HK-2 (cell line): ENCODE data around the gene UPB1.
"Not testable (repeated sequence)": the region's sequence is repeated elsewhere in the genome, so short reads cannot be mapped to it uniquely, and the experiment has no call there.

ENCODE experiments used
- DNase-seq: peaks from one replicate; pipeline ENCODE4 v3.0.0-alpha.2; 2018; ENCODE audit not compliant: unreplicated experiment

UPB1 gene

DNA sequence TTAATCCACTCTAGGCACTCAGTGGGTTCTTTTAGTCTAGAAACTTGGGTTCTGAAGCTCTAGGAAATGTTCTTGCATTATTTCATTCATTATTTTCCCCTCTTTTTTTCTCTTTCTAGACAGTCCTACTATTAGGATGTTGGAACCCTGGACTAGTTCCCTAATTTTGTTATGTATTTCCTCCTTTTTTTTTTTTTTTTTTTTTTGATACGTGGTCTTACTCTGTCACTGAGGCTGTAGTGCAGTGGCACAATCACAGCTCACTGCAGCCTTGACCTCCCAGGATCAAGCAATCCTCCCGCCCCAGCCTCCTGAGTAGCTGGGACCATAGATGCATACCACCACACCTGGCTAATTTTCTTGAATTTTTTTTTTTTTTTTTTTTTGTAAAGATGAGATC, 9.4 kb downstream of the UPB1 start:
- DNase-seq: no peak

DNA sequence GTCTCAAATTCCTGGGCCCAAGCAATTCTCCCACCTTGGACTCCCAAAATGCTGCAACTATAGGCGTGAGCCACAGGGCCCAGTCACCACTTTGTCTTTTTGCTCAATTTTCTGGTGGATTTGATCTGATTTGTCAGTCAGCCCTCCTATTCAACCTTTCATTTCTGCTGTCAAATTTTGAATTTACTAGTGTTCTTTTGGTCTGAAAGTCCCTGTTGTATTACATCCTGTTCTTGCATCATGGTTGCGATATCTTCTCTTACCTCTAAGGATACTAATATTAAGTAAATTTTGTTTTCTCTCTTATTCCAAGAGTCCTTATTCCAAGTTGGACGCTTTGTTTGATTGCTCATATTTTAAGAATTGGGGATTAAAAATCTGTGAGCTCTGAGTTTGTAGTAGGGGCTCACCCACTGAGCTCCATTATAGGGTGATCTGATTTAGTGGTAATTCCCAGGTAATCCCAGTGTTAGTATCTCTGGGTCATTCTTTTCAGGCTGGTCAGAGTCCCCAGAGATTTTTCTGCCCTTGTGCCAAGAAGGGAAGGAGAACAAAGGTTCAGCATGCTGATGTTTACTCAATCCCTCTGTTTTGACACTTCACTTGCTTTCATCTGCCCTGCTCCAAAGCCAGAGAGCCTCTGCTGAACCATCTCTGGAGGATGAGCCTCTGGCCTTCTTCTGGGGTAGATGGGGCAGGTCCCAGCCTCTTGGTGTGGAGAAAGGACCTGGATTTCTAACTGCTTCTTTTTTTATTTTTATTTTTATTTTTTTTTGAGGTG, 10.0 kb downstream of the UPB1 start:
- no peak for DNase-seq

DNA sequence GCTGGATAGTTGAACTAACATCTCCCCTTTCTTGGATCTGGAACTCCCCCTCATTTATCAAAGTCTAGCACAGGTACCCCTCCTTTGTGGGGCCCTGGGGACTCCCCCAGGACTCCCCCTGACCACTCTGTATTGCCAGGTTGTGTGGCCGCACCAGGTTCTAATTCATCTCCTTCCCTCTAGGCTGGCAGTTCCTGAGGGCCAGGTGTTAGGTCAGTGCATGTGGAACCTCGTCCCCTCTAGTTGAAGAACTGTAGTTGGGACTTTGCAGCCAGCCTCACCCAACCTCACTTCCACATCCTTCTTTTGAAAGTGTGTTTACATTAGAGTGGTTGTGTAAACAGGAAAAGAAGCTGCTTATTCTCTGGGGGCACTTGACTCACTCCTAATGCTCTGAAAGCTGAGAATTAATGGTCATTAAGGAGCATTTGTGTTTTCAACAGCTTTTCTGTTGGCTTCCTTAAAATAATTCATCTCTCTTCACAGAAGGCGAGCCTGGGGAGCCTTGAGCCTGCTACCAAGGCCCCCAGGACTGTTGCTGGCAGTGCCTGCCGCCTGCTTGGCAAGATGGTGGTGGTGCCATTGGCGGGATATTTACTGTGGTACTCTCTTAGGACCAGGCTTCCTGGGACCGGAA, 11.8 kb downstream of the UPB1 start:
- no peak for DNase-seq

DNA sequence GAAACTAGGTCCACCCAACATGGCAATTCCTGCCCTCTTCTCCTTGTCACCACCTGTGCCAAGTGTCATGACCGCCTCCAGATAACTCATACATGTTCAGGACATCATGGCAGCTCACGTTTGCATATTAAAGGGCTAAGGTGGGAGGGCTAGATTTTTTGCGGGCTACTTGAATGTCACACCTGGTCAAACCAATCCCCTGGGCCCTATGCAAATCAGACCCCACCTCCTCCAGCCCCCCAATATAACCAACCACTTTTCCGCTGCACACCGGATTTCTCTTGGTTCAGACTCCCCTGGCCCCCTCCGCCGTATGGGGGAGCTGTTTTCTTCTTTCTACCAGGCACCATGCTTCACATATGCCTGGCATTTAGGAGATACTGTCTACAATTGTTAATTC, 12.6 kb downstream of the UPB1 start:
- DNase-seq: no peak

DNA sequence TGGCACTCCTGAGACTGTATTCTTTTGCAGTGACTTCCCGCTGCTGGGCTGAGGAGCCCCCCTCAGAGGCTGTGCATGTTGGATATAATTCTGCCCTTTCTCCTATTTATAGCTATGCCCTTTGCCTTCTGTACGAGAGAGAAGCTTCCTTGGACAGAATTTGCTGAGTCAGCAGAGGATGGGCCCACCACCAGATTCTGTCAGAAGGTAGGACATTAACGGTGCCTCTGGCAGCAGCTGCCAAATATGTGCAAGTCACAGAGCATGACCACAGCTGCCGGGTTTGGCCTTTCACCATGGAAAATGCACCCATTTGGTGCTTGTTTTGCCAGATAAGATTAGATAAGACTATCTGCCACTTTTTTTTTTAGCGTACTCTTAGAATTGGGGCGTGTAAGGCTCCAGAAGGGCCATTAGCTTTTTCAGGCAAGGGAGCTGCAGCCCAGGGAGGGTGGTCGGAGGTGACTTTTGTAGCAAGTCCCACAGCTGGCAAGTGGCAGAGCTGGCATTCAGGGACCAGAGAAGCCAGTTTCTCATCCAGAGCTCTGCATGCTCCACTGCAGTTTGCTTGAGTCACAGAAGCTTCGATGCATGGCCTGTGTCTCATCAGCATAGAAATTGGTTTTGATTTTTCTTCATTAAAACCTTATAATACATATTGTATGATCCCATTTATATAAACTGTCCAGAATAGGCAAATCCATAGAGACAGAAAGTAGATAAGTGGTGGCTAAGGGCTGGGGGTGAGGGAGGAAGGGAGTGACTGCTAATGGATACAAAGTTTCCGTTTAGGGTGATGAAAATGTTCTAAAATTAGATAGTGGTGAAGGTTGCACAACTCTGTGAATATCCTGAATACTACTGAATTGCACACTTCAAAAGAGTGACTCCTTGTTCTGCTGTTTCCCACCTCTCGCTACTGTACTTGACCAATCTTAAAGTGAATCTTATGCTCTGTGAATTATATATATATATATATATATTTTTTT, 15.8 kb downstream of the UPB1 start:
- no peak for DNase-seq

DNA sequence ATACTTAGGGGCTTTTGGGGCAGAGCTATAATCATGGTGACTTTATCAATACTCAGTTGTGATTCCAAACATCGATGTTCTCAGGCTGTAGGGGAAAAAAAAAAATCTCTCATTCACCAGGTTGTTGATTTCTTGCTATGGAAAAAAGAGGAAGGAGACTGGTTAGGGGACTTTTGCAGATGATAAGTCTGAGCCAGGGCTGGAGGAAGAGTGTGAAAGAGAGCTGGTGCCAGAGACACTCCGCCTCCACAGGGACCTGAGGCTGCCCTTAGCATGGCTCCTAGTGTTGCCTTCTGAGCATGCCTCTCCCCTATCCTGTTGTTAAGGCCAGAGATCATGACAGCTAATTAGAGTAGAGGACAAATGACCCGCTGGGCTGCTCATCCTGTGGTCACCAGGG, 16.9 kb downstream of the UPB1 start:
- no peak for DNase-seq

DNA sequence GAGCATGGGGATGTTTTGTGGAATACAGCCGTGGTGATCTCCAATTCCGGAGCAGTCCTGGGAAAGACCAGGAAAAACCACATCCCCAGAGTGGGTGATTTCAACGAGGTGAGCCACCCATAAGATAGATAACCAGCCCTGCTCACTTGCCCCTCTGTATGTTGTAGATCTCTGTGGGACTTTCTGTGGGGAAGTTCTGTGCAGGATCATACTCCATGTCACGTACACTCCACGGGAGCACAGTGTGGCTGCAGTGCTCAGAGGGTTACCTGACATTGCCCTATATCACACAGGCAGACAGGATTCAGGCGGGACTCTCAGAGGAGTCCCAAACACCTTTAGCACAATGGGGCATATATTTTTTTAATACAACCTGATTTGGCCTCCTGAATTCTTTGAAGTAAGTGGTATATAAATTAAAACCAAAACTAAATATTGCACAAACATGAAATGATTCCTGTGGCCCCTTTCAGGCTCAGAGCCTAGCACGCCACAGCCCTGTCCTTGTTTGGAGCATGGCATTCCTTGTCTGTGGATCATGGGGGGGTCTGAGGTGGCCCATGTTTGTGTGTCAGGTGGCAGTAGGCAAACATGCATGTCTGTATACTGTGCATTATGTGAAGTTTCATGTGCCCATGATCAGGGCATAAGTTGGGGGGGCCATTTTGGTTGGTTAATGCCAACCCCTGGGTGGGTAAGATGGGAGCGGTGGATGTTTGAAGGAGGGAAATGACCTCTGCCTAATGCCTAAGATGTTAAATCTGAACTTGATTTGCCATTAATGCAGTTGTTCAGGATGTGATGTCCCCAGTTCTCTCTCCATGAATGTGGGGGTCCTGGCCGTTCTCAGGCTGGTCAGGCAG, 18.5 kb downstream of the UPB1 start:
- DNase-seq: no peak

DNA sequence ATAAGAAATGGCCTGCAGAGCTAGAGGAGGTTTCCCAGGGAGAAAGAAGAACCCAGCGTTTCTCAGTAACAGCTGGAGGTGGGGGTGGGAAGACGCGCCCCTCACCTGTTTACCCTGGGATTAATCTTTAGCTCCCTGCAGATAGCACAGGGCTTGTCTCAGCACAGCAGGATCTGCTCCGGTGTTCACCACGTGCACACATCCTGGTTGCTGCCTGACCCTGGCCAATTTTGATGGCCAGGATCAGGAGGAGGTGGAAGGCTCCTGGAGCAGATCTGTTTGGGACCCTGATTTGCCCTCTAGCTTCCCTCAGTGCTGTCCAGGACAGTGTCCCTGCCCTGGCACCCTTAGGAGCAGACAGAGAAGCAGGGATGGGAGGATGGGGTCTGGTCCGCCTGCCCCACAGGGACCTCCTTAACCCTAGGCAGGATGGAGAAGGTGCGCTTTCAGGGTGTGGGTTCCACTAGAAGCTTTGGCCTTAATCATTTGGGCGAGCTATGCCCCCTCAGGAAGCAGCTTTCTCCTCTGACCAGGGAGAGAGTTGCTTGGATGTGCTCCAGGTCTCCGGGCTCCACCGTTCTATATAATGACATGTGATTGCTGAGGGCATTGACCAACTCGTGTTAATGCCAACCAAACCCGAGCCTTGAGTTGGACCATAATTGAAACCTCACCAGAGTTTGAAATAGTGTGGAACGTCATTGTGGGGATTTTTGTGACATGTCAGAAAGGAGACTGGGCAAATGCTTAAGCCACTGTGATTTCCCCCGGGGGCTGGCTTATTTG, 19.3 kb downstream of the UPB1 start:
- no peak for DNase-seq

DNA sequence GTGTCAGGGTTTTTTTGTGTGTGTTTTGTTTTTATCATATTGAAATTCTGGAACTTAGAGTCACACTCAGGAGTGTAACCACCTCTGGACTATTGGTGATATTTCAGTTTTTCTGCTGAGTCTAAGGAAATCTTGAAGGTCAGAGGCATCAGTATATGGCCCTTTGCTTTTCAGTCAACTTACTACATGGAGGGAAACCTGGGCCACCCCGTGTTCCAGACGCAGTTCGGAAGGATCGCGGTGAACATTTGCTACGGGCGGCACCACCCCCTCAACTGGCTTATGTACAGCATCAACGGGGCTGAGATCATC, 19.9 kb downstream of the UPB1 start:
- DNase-seq: no peak

DNA sequence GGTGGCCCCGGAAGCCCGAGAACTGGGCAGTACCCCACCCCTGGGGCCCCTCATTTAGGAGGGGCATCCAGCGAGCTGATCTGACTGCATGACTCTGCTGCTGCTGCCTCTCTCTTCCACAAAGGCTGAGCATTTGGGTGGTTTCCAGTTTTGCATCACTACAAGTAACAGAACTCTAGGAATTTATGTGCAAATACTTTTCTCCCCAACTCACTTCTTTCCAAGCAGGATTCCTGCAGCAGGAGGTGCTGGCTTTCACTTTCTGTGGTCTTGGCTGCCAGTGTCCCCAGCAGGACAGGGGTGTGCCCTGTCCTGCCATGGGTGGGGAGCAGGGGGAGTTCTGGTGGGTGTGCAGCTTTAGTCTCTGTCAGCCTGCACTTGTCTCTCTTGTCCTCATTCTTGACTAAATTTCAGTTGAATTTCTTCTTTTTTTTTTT, 21.2 kb downstream of the UPB1 start:
- peak; percentile 22 for DNase-seq

DNA sequence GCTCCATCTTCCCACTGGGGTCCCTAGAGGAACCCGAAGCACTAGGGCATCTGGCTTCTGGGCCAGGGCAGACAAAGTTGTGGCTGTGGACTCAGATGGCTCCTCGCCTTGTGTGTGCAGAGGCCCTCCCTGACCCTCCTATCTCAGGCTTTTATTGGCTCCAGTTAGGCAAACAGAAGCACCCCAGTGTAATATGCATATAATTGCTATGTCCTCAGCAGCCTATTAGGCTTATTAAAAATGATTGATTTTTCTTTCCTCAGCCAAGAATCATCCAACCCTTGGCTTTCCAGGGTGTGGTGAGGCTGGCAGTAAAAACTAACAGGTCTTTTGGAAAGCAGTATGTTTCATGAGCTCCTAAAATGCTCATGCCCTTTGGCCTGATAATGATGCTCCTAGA, 22.3 kb downstream of the UPB1 start:
- no peak for DNase-seq

DNA sequence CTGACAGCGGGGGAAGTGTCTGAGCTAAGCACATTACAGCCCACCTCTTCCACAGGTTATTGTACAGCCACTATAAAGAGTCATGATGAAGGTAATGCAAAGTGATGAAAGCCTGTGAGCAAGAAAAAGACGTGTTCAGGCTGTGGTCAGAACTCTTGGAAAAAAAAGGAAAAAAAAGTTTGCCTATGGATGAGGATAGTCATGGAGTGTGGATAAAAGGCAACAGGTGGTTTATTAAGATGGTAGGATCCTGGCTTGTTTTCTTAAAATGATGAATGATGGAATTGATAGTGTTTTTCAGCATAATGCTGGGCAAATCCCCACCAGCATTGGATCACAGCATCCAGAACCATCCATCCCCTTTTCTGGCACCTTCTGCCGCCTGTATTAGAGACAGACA, 23.1 kb downstream of the UPB1 start:
- no peak for DNase-seq

DNA sequence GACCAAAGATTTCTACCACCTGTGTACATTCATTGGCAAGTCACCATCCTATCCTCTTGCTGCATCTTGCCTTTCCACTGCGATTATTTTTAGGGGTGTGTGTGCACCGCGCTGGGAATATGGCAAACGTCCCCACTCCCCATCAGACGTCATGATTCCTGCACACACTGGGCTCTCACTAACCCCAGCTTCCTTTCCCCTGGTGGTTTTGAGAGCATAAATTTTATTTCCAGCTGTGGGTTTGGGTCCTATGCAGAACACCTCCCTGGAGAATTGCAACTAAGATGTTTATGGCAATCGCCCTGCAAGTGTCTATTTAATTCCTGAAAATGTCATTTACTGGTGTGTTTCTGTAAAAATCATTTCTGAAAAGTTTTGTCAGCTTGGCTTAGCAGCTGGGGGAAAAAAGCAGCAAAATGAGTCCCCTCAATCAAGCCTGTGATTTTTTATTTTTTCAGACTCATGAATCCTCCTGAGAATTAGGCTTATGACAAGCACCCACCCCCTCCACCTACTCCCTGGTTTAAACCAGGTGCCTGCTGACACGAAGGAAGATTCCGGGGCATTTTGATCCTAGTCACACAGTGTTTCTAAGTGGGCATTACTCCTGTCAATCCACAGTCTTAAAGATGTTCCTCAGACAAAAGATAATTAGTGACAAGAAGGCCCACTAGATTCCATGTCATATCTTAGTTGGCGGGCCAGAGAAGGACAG, 23.8 kb downstream of the UPB1 start:
- DNase-seq: no peak

DNA sequence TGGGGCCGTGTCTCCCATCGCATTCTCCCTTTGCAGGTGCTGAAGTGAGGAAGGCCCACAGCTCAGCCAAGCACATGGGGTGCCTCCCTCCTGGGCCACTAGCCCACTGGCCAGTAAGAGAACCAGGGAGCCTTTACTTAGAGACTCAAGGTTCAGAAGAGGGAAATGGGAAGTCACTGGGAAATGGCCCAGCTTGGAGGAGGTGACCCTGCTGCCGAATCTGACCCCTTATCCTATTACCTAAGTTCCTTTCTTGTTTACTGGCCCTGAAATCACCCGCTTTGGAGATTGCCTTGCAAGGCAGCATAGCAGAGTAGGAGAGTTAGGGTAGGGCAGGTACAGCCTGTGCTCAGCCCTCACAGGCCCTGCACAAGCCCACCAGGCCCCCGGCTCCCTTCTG, 24.4 kb downstream of the UPB1 start:
- DNase-seq: no peak

DNA sequence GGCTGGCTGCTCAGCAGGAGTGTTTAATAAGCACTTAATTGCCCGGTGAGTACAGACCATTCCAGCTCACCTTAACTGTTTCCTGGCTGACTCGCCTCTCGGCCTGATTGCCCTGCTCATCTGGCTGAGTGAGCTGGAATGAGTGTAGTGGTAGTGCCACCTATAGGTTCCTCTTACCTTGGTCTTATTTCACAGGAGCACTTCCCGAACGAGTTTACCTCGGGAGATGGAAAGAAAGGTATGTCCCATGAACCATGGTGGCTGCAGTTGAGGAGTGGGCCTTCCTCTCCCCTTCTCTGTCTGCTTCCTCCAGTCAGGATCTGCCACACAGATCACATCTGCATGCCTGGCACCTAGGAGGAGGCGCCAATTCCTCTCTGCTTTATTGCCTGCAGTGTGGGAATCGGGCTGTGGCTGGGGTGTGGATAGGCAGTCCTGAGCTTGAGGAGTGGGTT, 26.7 kb downstream of the UPB1 start:
- DNase-seq: peak; percentile 70

DNA sequence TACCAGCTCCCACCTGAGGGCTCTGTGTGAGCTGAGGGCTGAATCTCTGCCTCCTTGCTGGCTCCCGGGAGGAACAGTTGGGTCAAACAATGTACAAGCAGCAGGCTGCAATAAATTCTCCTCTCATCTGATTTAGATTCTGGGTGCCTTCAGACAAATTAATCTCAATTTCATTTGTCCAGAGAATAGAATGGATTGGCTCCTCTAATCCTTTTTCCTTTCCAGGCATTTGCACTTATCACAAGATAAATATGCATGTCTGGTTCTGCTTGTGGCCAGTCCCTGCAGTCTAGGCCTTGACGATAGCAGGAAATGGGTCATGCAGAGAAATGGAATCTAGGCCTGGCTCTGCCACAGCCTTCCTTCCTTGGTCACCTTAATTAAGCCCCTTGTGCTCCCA, 28.7 kb downstream of the UPB1 start:
- DNase-seq: no peak

DNA sequence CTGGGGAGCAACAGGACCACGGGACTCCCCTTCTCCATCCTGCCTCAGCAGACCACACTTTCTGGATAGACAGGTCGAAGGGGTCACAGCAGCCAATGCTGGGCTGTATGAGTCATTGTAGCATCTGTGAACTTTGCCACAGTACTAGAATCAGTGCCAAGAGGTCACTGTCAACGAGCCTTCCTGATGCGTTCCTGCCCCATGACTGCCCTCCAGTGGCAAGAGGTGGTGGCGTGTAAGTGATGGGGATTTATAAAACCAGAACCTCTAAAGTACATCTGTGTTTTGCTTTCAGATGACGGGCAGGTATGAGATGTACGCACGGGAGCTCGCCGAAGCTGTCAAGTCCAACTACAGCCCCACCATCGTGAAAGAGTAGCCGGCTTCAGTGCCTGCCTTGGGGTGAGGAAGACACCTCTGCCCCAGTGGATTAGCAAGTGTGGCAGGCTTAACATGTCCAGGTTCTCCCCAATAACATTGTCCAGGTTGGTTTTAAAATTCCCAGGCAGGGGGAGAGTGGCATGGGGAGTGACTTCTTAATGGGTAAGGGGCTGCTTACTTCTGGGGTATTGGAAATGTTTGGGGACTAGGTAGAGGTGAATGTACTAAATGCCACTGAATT, 30.4 kb downstream of the UPB1 start:
- peak; percentile 57 for DNase-seq

DNA sequence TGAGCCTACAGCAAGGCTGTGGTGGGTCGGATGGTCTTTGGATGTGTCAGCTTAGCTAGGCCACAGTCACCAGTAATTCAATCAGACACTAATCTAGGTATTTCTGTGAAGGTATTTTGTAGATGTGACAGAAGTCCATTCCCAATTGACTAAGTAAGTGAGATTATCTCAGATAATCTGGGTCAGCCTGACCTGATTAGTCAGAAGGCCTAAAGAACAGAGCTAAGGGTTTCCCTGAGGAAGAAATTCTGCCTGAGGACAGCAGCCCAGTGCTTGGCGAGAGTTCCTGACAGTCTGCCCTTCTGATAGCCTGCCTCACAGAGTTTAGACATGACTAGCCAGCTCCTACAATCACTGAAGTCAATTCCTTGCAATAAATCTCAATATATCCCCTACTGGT, 31.1 kb downstream of the UPB1 start:
- no peak for DNase-seq

DNA sequence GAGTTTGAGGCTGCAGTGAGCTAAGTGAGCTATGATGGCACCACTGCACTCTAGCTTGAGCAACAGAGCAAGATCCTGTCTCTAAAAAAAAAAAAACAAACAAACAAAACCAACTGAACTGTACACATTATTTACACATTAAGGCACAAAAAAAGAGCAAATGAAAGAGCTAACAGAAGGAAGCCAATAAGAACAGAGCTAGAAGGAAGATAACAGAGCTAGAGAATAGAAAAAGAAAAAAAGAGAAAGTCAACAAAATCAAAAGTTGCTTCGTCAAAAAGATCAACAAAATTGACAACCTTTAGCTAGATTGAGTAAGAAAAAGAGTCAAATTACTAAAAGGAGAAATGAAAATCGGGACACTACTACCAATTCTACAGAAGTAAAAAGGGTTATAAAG, 34.8 kb downstream of the UPB1 start:
- no peak for DNase-seq

DNA sequence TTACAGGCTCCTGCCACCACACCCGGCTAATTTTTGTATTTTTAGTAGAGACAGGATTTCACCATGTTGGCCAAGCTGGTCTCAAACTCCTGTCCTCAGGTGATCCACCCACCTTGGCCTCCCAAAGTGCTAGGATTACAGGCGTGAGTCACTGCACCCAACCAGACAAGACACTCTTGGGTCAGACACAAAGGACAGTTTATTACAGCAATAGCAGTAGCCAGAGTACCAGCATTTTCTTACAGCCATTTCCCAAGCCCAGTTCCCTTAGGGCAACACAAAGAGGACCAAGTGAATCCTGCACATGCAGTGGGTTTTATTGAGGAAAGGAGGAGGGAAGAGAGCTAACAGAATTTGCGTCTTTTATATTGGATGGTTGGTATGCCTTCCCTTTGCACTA, 35.8 kb downstream of the UPB1 start:
- not testable (repeated sequence) for DNase-seq
